ENCODE measurements around the gene MAP1LC3A.

MAP1LC3A gene

GRCh38 chr20:34585019-34585418, 26.5 kb downstream of the MAP1LC3A start:
- no peaks in the 10 kb centered on the region for H3K27me3 Mint-ChIP-seq
- H3K36me3 Mint-ChIP-seq: peaks cover 5% of the 10 kb centered on the region
- no peak overlapping the region for H3K4me3 Mint-ChIP-seq
- H3K27ac Mint-ChIP-seq: no peak overlapping the region
- peaks cover 19% of the 10 kb centered on the region for H3K4me1 Mint-ChIP-seq (ENCODE audit: low read depth)
- H3K9me3 Mint-ChIP-seq (ENCODE audit: low read depth): no peaks in the 10 kb centered on the region

GRCh38 chr20:34586488-34587163, 28.1 kb downstream of the MAP1LC3A start:
- peaks cover 4% of the 10 kb centered on the region for H3K4me1 Mint-ChIP-seq (ENCODE audit: low read depth)

GRCh38 chr20:34595377-34596184, 37.1 kb downstream of the MAP1LC3A start:
- Mint-ChIP-seq H3K9me3 (ENCODE audit: low read depth) (no peaks in the 10 kb centered on the region), H3K27me3 (no peaks in the 10 kb centered on the region), H3K27ac (no peak overlapping the region), H3K4me1 (ENCODE audit: low read depth) (no peaks in the 10 kb centered on the region), H3K36me3 (peaks cover 2% of the 10 kb centered on the region), H3K4me3 (no peak overlapping the region)

More at GRCh38 chr20:34586488-34587163, 28.1 kb downstream of the MAP1LC3A start:
- H3K9me3 Mint-ChIP-seq (ENCODE audit: low read depth): no peaks in the 10 kb centered on the region
- H3K36me3 Mint-ChIP-seq: peaks cover 3% of the 10 kb centered on the region
- H3K27me3 Mint-ChIP-seq: no peaks in the 10 kb centered on the region
- H3K27ac Mint-ChIP-seq: no peak overlapping the region
- no peak overlapping the region for H3K4me3 Mint-ChIP-seq

DNA sequence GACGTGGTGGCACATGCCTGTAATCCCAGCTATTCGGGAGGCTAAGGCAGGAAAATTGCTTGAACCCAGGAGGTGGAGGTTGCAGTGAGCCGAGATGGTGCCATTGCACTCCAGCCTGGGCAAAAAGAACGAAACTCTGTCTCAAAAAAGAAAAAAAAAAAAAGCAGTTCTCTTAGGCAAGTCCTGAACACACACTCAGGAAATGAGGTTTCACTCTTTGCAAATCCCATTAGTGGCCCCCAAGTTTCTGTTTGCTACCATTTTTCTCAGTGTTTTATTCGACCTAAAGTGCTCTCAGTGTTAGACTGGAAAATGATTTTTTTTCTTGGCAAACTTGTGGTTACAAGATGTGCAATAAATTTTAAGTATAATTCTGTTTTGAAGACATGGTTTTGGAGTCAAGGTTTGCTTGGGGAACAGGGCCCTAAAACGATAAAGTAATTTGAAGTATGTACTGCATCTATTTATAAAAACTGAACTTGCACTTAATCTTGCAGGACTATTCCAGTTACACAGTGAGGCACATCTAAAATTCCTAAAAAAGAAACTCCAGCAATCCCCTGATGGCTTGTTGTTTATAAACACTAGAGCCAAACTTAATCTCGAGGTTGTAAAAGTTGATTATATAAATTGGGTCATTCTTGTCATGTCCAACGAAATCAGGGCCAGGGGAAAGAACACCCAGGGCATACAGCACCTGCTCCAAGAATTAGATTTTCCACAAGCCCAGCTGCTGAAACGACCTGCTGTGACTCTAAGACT, 42.6 kb downstream of the MAP1LC3A start:
- no peaks in the 10 kb centered on the region for H3K4me1 Mint-ChIP-seq (ENCODE audit: low read depth)
- H3K27me3 Mint-ChIP-seq: no peaks in the 10 kb centered on the region
- H3K36me3 Mint-ChIP-seq: no peaks in the 10 kb centered on the region
- H3K9me3 Mint-ChIP-seq (ENCODE audit: low read depth): no peaks in the 10 kb centered on the region
- no peak overlapping the region for H3K27ac Mint-ChIP-seq
- no peak overlapping the region for H3K4me3 Mint-ChIP-seq

GRCh38 chr20:34604980-34605788, 46.7 kb downstream of the MAP1LC3A start:
- Mint-ChIP-seq H3K27ac (no peak overlapping the region), H3K27me3 (no peaks in the 10 kb centered on the region), H3K36me3 (peaks cover 2% of the 10 kb centered on the region)

GRCh38 chr20:34607066-34607465, 48.5 kb downstream of the MAP1LC3A start:
- Mint-ChIP-seq H3K36me3 (peaks cover 4% of the 10 kb centered on the region), H3K4me1 (ENCODE audit: low read depth) (no peaks in the 10 kb centered on the region), H3K4me3 (no peak overlapping the region), H3K9me3 (ENCODE audit: low read depth) (no peaks in the 10 kb centered on the region), H3K27me3 (no peaks in the 10 kb centered on the region), H3K27ac (no peak overlapping the region)

More at GRCh38 chr20:34604980-34605788, 46.7 kb downstream of the MAP1LC3A start:
- Mint-ChIP-seq H3K9me3 (ENCODE audit: low read depth) (no peaks in the 10 kb centered on the region), H3K4me1 (ENCODE audit: low read depth) (no peaks in the 10 kb centered on the region), H3K4me3 (no peak overlapping the region)
